ENCODE measurements around the gene NCKAP1. TPM values are rescaled to one million over a fixed set of nuclear protein-coding genes. Genes with fewer than 3 reads are reported as not detected.

NCKAP1 gene
- total and polyA plus RNA-seq, 2 donors (not counting 1 experiment from before 2014, with no cell fraction given), result 141 to 219 TPM

DNA sequence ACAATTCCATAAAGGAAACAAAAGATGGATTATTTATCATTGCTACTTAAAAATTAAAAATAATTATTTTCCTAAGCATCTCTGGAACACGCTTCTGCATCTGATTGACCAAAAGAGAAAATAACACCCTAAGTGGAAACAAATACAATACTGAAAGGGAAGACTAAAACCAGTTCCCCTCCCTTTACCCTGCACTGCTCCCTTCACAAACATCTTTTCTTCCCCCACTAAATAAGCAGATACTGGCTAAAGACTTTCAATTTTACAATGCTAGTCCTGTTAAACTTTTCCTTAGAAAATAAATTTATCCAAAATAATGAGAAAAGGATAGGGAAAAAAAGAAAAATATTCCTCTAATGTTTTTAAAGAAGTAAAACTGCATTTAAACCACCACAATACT is 4.3 kb downstream of the NCKAP1 start:
- Histone ChIP-seq H3K36me3 (ENCODE audit: control insufficient read depth, insufficient read depth, low read length) (no peaks in the 10 kb centered on the region), H3K27ac (ENCODE audit: insufficient read depth, low read length) (no peak overlapping the region), H3K4me3 (replicated peaks in 1 of 4; ENCODE audit: control extremely low read depth in 1 of 4, insufficient read depth in 1 of 4, low read depth in 3 of 4, low read length in 4 of 4) (peak overlapping the region in 1 of 4 experiments; percentile 3), H3K4me1 (ENCODE audit: control insufficient read depth, extremely low read depth, insufficient read depth, low read length) (peaks cover 2% of the 10 kb centered on the region), H3K27me3 (ENCODE audit: control insufficient read depth, insufficient read depth, low read length) (no peaks in the 10 kb centered on the region), H3K4me2 (ENCODE audit: extremely low read depth, insufficient read depth, low read length) (no peak overlapping the region), H4K20me1 (ENCODE audit: control insufficient read depth, extremely low read depth, insufficient read depth, low read length) (peaks cover 6% of the 10 kb centered on the region), H3K79me2 (ENCODE audit: control insufficient read depth, insufficient read depth, low read length) (peaks cover 88% of the 10 kb centered on the region), H3K9me3 (ENCODE audit: control insufficient read depth, insufficient read depth, low read depth, low read length) (no peaks in the 10 kb centered on the region), H2AFZ (ENCODE audit: low read length) (no peak overlapping the region), H3K9ac (ENCODE audit: insufficient read depth, low read length) (no peak overlapping the region)
- TF ChIP-seq EZH2 (IDR thresholded peaks at IDR 0.05; ENCODE audit: low read length, missing control alignments), result no peak
- TF ChIP-seq, protein P1, sequence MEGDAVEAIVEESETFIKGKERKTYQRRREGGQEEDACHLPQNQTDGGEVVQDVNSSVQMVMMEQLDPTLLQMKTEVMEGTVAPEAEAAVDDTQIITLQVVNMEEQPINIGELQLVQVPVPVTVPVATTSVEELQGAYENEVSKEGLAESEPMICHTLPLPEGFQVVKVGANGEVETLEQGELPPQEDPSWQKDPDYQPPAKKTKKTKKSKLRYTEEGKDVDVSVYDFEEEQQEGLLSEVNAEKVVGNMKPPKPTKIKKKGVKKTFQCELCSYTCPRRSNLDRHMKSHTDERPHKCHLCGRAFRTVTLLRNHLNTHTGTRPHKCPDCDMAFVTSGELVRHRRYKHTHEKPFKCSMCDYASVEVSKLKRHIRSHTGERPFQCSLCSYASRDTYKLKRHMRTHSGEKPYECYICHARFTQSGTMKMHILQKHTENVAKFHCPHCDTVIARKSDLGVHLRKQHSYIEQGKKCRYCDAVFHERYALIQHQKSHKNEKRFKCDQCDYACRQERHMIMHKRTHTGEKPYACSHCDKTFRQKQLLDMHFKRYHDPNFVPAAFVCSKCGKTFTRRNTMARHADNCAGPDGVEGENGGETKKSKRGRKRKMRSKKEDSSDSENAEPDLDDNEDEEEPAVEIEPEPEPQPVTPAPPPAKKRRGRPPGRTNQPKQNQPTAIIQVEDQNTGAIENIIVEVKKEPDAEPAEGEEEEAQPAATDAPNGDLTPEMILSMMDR (conservative IDR thresholded peaks at IDR 0.05 in 1 of 2, IDR thresholded peaks at IDR 0.05 in 1 of 2; ENCODE audit: low read depth in 1 of 2, low read length in 2 of 2), result no peak
- DNase-seq (ENCODE audit: low read depth in 2 of 2), result no peak

DNA sequence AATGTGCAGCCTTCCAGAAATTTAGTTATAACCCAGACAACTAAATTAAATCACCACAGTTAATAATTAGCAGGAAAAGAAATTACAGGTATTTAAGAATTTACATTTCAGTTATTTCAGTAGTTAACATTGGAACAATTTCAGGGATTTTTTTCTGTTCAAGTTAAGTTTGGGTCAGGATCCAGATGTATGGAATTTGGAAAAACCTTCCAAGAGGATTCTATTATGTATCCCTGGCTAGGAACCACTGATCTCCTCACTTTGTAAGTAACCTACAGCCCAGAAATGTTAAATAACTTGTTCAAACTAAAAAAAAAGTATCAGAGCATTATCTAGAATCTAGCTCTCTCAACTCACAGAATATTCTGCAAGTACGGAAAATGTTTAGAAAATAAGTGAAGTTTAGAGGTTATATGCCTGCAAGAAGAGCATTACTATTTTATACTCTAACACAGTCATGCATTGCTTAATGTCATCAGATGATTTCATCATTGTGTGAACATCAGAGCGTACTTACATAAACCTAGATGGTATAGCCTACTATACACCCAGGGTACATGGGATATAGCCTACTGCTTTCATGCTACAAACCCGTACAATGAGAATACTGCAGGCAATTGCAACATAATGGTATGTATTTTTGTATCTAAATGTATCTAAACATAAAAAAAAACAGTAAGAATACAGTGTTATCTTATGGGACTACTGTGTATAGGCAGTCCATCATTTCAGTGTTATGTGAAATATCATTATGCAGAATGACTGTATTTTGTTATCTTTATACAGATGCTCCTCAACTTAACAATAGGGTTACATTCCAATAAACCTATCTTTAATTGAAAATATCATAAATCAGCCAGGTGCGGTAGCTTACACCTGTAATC is 6.1 kb downstream of the NCKAP1 start:
- Histone ChIP-seq H3K79me2 (ENCODE audit: control insufficient read depth, insufficient read depth, low read length) (peaks cover 99% of the 10 kb centered on the region), H3K4me1 (ENCODE audit: control insufficient read depth, extremely low read depth, insufficient read depth, low read length) (peaks cover 2% of the 10 kb centered on the region)

GRCh38 chr2:183029219-183029618 is 9.0 kb downstream of the NCKAP1 start:
- no peak for TF ChIP-seq EZH2 (IDR thresholded peaks at IDR 0.05; ENCODE audit: low read length, missing control alignments)
- TF ChIP-seq, protein P1 (conservative IDR thresholded peaks at IDR 0.05 in 1 of 2, IDR thresholded peaks at IDR 0.05 in 1 of 2; ENCODE audit: low read depth in 1 of 2, low read length in 2 of 2), result no peak
- Histone ChIP-seq H3K9ac (ENCODE audit: insufficient read depth, low read length) (no peak overlapping the region), H3K9me3 (ENCODE audit: control insufficient read depth, insufficient read depth, low read depth, low read length) (no peaks in the 10 kb centered on the region), H3K4me1 (ENCODE audit: control insufficient read depth, extremely low read depth, insufficient read depth, low read length) (no peaks in the 10 kb centered on the region), H3K27me3 (ENCODE audit: control insufficient read depth, insufficient read depth, low read length) (no peaks in the 10 kb centered on the region), H3K4me3 (replicated peaks in 1 of 4; ENCODE audit: control extremely low read depth in 1 of 4, insufficient read depth in 1 of 4, low read depth in 3 of 4, low read length in 4 of 4) (no peak overlapping the region), H4K20me1 (ENCODE audit: control insufficient read depth, extremely low read depth, insufficient read depth, low read length) (peaks cover 10% of the 10 kb centered on the region), H3K79me2 (ENCODE audit: control insufficient read depth, insufficient read depth, low read length) (peaks cover 96% of the 10 kb centered on the region), H3K4me2 (ENCODE audit: extremely low read depth, insufficient read depth, low read length) (no peak overlapping the region), H3K27ac (ENCODE audit: insufficient read depth, low read length) (no peak overlapping the region), H2AFZ (ENCODE audit: low read length) (no peak overlapping the region), H3K36me3 (ENCODE audit: control insufficient read depth, insufficient read depth, low read length) (no peaks in the 10 kb centered on the region)
- DNase-seq (ENCODE audit: low read depth in 2 of 2), result peak in 1 of 2 donors; percentile 39

More for the DNA sequence above, 6.1 kb downstream of the NCKAP1 start:
- H3K27ac ChIP-seq (ENCODE audit: insufficient read depth, low read length), result no peak overlapping the region
- H3K36me3 ChIP-seq (ENCODE audit: control insufficient read depth, insufficient read depth, low read length), result no peaks in the 10 kb centered on the region
- DNase-seq (ENCODE audit: low read depth in 2 of 2), result peak in 1 of 2 donors; percentile 75
- no peaks in the 10 kb centered on the region for H3K9me3 ChIP-seq (ENCODE audit: control insufficient read depth, insufficient read depth, low read depth, low read length)
- H3K27me3 ChIP-seq (ENCODE audit: control insufficient read depth, insufficient read depth, low read length), result no peaks in the 10 kb centered on the region
- H3K9ac ChIP-seq (ENCODE audit: insufficient read depth, low read length), result no peak overlapping the region
- TF ChIP-seq, protein P1 (conservative IDR thresholded peaks at IDR 0.05 in 1 of 2, IDR thresholded peaks at IDR 0.05 in 1 of 2; ENCODE audit: low read depth in 1 of 2, low read length in 2 of 2), result no peak
- TF ChIP-seq EZH2 (IDR thresholded peaks at IDR 0.05; ENCODE audit: low read length, missing control alignments), result no peak
- H2AFZ ChIP-seq (ENCODE audit: low read length), result no peak overlapping the region
- H3K4me2 ChIP-seq (ENCODE audit: extremely low read depth, insufficient read depth, low read length), result no peak overlapping the region
- H4K20me1 ChIP-seq (ENCODE audit: control insufficient read depth, extremely low read depth, insufficient read depth, low read length), result peaks cover 11% of the 10 kb centered on the region
- no peak overlapping the region for H3K4me3 ChIP-seq (replicated peaks in 1 of 4; ENCODE audit: control extremely low read depth in 1 of 4, insufficient read depth in 1 of 4, low read depth in 3 of 4, low read length in 4 of 4)

Data from fibroblast of lung (primary cell).